ENCODE measurements around the gene COQ7.

COQ7 gene

DNA sequence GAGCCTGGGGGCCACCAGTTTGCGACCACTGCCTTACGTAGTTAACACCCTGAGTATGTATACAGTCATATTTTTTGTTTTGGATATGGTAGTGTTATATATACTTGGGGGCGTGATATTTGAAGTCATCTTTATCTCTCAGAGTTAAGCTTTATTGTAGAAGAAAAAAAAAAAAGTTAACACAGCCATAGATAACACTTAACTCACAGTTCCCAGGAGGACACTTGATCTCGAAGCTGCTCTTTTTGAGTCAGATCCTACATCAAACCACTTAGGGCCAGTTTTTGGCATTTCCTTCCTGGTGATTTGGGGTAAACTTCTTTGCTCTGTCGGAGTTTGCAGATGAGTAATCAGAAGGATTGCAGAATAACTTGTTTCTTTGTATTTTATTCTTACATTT is 52.1 kb downstream of the COQ7 start:
- TF ChIP-seq, protein P1, sequence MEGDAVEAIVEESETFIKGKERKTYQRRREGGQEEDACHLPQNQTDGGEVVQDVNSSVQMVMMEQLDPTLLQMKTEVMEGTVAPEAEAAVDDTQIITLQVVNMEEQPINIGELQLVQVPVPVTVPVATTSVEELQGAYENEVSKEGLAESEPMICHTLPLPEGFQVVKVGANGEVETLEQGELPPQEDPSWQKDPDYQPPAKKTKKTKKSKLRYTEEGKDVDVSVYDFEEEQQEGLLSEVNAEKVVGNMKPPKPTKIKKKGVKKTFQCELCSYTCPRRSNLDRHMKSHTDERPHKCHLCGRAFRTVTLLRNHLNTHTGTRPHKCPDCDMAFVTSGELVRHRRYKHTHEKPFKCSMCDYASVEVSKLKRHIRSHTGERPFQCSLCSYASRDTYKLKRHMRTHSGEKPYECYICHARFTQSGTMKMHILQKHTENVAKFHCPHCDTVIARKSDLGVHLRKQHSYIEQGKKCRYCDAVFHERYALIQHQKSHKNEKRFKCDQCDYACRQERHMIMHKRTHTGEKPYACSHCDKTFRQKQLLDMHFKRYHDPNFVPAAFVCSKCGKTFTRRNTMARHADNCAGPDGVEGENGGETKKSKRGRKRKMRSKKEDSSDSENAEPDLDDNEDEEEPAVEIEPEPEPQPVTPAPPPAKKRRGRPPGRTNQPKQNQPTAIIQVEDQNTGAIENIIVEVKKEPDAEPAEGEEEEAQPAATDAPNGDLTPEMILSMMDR (IDR thresholded peaks at IDR 0.05; ENCODE audit: borderline replicate concordance, insufficient read depth, low read depth, low read length), result no peak
- no peak overlapping the region for H3K4me3 ChIP-seq (ENCODE audit: low read depth, low read length)

DNA sequence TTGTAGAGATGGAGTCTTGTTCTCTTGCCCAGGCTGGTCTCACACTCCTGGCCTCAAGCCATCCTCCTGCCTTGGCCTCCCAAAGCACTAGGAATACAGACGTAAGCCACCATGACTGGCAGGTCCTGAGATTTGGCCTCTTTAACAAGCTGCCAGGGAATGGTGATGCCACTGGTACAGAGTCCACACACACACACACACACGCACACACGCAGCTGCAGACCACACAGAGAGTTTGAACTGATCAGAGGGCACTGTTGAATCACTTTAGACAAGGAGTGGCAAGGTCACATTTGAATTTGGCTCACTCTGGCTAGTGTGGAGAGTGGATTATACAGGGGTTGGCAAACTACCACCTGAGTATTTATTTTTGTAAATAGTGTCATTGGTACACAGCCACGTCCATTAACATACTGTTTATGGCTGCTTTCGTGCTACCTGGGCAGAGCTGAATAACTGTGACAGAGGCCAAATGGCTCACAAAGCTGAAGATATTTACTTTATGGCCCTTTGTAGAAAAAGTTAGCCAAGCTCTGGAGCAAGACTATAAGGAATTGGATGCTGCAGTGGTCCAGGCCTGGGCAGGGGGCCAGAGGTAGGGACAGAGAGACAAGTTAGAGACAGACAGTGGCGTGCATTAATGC is 56.2 kb downstream of the COQ7 start:
- H3K4me3 ChIP-seq (ENCODE audit: low read depth, low read length), result no peak overlapping the region
- TF ChIP-seq, protein P1 (IDR thresholded peaks at IDR 0.05; ENCODE audit: borderline replicate concordance, insufficient read depth, low read depth, low read length), result no peak

DNA sequence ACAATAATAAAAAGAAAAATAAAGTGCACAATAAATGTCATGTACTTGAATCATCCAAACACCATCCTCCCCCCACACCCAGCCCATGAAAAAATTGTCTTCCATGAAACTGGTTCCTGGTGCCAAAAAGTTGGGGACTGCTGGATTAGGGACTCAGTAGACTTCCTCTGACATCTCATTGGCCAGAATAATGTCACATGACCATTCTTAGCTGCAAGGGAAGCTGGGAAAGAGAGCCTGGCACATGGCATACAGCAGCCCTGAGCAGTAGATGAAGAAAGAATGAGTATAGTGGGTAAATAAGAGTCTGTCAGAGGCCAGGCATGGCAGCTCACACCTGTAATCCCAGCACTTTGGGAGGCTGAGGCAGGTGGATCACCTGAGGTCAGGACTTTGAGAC is 58.9 kb downstream of the COQ7 start:
- TF ChIP-seq, protein P1 (IDR thresholded peaks at IDR 0.05; ENCODE audit: borderline replicate concordance, insufficient read depth, low read depth, low read length), result no peak
- no peak overlapping the region for H3K4me3 ChIP-seq (ENCODE audit: low read depth, low read length)

DNA sequence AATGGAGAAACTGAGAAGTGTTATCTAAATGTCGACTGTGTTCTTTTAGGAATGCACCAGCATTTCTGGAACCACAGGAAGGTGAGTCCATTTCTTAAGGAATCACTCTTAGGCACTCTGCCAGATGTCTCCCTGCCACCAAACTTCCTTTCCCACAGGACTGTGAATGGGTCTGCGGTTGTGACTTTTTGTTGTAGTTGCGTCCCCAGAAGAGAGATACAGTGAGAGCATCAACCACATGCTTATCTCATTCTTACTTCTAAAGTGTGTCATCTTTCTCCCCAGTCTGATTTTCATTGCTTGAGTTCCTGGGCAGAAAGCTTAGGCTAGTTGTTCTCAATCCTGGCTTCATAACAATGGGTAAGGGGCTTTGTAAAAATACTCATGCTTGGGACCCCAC is 59.8 kb downstream of the COQ7 start:
- TF ChIP-seq, protein P1 (IDR thresholded peaks at IDR 0.05; ENCODE audit: borderline replicate concordance, insufficient read depth, low read depth, low read length), result no peak

DNA sequence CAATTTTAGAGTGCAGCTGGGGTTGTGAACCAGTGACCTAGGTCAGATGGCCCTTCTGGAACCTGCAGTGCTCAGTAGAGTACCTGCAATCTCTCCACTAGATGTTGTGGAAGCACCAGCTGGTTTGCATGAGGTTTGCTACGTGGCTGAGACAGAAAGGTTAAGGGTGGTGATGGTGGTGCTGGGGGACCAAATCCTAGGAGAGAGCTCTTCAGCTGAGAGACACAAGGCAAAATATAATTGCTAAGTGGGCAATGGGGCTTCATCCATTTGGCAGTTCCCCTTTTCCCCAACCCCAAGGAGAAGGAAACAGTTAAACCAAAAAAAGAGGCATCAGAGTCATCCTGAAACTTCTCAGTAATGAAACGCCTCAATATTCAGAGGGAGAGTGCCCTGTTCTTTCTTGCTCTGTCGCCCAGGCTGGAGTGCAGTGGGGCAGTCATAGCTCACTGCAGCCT is 60.3 kb downstream of the COQ7 start:
- H3K4me3 ChIP-seq (ENCODE audit: low read depth, low read length), result no peak overlapping the region

More for the DNA sequence above, 59.8 kb downstream of the COQ7 start:
- H3K4me3 ChIP-seq (ENCODE audit: low read depth, low read length), result no peak overlapping the region

DNA sequence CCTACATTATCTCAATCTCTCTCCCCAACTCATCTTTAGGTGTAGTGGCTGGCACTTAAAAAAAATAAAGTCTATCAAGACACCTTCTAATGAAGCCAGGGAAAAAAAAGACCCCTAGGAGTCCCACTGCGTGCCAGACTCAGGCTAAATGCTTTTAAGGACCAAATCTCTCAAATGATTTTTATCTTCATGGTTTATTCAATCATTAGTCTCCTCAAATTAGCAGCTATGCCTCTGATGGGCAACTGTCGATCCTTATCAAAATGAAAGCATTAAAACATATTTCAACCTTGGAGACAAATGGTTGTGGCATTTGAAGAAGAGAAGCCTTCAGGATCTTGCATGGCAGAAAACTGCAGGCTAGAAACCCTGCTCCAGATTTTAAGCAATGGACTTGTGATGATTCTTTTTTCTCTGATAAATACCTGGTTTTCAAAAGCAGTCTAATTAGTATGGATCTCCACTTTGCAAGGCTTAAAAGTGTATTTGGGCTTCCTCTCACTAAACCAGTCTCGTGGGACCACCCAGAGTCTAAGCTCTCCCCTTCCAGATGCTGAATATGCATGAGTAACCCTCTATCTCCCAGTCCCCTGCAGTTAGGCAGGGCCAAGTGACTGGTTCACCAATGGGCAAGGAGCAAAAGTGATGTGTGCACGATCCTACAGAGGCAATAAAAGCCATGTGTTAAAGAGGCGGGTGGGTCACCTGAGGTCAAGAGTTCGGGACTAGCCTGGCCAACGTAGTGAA is 61.2 kb downstream of the COQ7 start:
- no peak overlapping the region for H3K4me3 ChIP-seq (ENCODE audit: low read depth, low read length)

More for the DNA sequence above, 60.3 kb downstream of the COQ7 start:
- TF ChIP-seq, protein P1 (IDR thresholded peaks at IDR 0.05; ENCODE audit: borderline replicate concordance, insufficient read depth, low read depth, low read length), result no peak

More for the DNA sequence above, 61.2 kb downstream of the COQ7 start:
- TF ChIP-seq, protein P1 (IDR thresholded peaks at IDR 0.05; ENCODE audit: borderline replicate concordance, insufficient read depth, low read depth, low read length), result no peak

Data from GM12875 (cell line).